ENCODE results near the gene ZNF763. TPM values are rescaled to one million over a fixed set of nuclear protein-coding genes. Genes with fewer than 3 reads are reported as not detected.
"Not testable (repeated sequence)": the region's sequence is repeated elsewhere in the genome, so short reads cannot be mapped to it uniquely, and the experiment has no call there.

The ZNF763 gene
- polyA plus RNA-seq, 3 donors = 0.79 to 2.4 (median 2.0) TPM

DNA sequence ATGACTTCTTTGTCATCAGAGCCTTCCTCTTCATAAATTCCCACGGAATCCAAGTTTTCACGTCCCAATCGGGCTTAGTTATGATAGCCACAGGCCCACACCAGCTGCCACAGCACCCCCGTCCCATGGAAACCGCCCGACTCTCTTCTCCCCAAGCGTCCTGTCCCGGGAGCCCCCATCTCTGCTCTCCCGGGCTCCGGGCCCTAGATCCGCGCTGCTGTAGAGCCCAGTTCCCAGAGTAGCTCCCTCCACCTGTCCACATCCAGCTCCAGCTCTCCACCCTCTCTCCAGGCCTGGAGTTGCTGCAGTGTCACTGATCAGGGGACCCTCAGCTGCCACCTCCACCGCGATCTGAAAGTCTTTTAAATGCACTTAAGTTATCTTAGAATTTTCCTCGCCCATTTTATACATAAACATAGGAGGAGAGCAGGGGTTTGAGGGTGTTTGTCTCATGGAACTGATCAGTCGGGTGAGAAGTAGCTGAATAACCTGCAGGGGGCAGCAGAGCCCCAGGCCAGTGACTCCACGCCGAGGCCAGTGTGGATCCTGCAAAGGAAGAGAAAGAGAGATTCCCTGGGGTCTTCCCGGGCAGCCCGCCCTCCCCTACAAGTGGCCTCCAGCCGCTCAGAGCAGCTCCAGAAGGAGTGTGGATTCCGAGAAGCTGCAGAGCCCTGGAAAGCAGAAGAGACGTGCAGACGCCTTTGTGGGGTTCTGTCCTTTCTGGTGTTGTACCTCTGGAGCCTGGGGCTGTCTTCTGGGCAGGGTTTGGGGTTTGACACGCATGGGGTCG, 1.1 kb upstream of the ZNF763 start:
- 34 to 39% (median 38%) methylated on average over 26 of the region's 26 CpGs for WGBS, 3 donors
- H3K27ac ChIP-seq (ENCODE audit: low read depth, low read length) = no peak overlapping the region

DNA sequence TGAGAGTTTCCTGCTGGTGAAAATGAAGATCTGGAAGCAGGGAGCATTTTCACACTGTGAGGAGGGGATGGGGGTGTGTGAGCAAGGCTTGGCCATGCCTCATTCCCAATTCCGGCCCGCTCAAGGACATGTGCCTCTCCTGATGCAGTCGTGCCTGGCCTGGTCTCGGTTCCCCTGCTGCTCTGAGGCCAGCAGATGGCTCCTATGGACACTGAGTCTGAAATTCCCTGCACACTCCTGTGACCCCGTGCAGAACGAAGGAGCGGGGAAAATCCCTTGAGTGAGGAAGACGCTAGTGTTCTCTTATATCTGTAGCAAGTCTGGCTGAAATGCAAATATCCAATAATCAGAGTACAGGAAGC, 363 bp upstream of the ZNF763 start:
- 2 to 6% (median 5%) methylated on average over 8 of the region's 8 CpGs for WGBS, 3 donors
- H3K27ac ChIP-seq (ENCODE audit: low read depth, low read length) = no peak overlapping the region

DNA sequence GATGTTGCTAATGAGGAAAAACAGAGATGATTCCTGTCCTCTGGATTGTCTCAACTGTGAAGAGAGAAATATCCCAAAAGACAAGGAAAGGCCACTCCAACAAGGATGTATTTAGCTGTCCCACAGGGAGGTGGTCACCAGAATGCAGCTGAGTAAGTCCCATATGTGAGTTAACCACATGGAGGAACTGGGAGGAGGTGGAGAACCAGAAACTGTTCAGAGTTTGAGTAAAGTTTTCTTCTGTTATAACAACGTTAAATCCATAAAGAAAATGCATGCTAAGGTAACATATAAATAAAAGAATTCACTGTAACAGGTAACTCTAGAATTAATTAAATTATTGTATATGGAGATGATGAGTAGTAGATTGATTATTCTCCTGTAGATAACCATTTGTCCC, 5.3 kb downstream of the ZNF763 start:
- no peak overlapping the region for H3K27ac ChIP-seq (ENCODE audit: low read depth, low read length)
- whole genome bisulfite sequencing, 3 donors = 74 to 87% (median 81%) methylated on average over 1 of the region's 1 CpG

DNA sequence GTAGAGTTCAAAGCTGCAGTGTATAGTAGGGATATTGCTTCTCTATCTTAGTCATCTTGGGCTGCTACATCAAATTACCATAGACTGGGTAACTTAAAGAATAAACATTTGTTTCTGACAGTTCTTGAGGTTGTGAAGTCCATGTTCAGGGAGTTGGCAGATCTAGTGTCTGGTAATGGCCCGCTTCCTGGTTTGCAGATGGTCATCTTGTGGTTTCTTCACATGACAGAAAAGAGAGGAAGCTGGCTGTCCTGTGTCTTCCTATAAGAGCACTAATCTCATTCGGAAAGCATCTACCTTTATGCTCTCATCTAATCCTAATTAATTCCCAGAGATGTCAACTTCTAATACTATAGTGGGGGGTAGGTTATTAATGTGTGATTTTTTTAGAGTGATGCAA, 6.2 kb downstream of the ZNF763 start:
- WGBS, 3 donors = 66 to 93% (median 74%) methylated on average over 2 of the region's 2 CpGs
- no peak overlapping the region for H3K27ac ChIP-seq (ENCODE audit: low read depth, low read length)

DNA sequence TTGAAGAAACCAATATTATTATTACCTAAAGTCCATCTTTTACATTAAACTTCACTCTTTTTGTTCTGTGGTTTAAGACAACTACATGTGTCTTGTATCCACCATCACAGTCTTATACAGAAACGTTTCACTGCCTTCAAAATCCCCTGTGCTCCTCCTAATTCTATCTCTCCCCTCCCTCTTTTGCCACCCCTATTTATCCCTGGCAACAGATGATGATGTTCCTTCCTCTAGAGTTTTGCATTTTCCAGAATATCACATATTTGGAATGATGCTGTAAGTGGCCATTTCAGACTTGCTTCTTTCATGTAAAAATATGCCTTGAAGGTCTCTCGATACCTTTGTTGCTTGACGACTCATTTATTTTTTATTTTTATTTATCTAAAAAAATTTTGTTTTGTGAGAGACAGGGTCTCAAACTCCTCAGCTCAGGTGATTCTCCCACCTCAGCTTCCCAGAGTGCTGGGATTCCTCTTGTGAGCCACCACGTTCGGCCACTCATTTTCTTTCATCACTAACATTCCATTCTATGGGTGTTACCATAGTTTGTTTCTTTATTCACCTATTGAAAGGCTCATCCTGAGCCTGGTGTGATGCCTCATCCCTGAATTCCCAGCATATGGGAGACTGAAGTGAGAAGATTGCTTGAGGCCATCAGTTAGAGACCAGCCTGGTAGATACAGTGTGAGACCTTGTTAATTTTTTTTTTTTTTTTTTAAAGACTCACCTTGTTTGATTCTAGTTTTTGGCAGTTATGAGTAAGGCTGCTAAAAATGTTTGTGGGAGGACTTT, 8.4 kb downstream of the ZNF763 start:
- H3K27ac ChIP-seq (ENCODE audit: low read depth, low read length) = no peak overlapping the region
- WGBS, 3 donors = 89 to 90% (median 90%) methylated on average over 5 of the region's 5 CpGs

DNA sequence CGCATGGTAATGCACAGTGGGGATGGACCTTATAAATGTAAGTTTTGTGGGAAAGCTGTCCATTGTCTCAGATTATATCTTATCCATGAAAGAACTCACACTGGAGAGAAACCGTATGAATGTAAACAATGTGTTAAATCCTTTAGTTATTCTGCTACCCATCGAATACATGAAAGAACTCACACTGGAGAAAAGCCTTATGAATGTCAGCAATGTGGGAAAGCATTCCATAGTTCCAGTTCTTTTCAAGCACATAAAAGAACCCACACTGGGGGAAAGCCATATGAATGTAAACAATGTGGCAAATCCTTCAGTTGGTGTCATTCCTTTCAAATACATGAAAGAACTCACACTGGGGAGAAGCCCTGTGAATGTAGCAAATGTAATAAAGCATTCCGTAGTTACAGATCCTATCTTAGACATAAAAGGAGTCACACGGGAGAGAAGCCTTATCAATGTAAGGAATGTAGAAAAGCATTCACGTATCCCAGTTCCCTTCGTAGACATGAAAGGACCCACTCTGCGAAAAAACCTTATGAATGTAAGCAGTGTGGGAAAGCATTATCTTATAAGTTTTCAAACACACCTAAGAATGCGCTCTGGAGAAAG, 13.8 kb downstream of the ZNF763 start:
- H3K27ac ChIP-seq (ENCODE audit: low read depth, low read length) = no peak overlapping the region
- 94 to 97% (median 97%) methylated on average over 9 of the region's 9 CpGs for WGBS, 3 donors

DNA sequence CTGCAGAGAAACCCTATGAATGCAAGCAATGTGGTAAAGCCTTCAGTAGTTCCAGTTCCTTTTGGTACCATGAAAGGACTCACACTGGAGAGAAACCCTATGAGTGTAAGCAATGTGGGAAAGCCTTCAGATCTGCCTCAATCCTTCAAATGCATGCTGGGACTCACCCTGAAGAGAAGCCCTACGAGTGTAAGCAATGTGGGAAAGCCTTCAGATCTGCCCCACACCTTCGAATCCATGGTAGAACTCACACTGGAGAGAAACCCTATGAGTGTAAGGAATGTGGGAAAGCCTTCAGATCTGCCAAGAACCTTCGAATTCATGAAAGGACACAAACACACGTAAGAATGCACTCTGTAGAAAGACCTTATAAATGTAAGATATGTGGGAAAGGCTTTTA, 14.7 kb downstream of the ZNF763 start:
- H3K27ac ChIP-seq (ENCODE audit: low read depth, low read length) = no peak overlapping the region
- 92 to 94% (median 93%) methylated on average over 4 of the region's 4 CpGs for WGBS, 3 donors

DNA sequence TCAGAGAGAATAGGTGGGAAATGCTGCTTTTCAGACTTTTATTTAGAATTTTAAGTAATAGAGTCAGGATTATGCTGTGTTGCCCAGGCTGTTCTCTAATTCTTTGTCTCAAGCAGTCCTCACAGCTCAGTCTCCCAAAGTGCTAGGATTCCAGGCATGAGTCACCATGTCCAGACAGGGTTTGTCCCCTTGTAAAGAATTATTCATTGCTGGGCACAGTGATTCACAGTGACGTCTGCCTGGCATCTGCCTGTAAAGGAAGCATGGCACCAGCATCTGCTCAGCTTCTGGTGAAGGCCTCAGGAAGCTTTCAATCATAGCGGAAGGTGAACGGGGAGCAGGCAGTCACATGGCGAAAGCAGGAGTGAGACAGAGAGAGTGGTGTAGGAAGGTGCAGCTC, 17.7 kb downstream of the ZNF763 start:
- WGBS, 3 donors = 88 to 92% (median 91%) methylated on average over 4 of the region's 4 CpGs
- no peak overlapping the region for H3K27ac ChIP-seq (ENCODE audit: low read depth, low read length)

DNA sequence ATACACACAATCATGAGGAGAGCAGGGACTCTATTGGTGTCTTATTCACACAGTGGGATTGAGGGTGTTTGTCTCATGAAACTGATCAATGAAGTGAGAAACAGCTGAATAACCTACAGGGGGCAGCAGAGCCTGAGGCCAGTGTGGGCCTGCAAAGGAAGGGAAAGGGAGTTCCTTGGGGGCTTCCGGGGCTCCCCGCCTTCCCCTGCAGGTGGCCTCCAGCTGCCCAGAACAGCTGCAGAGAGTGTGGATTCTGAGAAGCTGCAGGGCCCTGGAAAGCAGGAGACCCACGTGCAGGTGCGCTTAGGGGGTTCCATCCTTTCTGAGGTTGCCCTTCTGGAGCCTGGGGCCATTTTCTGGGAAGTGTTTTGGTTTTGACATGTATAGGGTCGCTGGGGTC, 20.1 kb downstream of the ZNF763 start:
- H3K27ac ChIP-seq (ENCODE audit: low read depth, low read length) = no peak overlapping the region
- WGBS, 3 donors = 27 to 36% (median 28%) methylated on average over 5 of the region's 5 CpGs

DNA sequence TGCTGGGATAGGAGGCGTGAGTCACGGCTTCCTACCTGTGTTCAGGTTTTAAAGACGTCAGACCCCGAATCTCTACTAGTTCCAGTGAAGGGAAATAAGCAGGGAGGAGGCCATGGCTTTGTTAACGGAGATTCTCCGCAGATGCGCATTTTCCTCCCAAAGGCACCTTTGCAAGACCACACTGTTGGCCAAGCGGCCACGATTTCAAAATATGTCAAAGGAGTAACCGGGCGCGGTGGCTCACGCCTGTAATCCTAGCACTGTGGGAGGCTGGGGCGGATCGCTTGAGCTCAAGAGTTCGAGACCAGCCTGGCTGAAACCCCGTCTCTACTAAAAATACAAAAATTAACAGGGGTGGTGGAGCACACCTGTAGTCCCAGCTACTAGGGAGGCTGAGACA, 21.9 kb downstream of the ZNF763 start:
- no peak overlapping the region for H3K27ac ChIP-seq (ENCODE audit: low read depth, low read length)
- 82 to 93% (median 82%) methylated on average over 17 of the region's 17 CpGs for WGBS, 3 donors

DNA sequence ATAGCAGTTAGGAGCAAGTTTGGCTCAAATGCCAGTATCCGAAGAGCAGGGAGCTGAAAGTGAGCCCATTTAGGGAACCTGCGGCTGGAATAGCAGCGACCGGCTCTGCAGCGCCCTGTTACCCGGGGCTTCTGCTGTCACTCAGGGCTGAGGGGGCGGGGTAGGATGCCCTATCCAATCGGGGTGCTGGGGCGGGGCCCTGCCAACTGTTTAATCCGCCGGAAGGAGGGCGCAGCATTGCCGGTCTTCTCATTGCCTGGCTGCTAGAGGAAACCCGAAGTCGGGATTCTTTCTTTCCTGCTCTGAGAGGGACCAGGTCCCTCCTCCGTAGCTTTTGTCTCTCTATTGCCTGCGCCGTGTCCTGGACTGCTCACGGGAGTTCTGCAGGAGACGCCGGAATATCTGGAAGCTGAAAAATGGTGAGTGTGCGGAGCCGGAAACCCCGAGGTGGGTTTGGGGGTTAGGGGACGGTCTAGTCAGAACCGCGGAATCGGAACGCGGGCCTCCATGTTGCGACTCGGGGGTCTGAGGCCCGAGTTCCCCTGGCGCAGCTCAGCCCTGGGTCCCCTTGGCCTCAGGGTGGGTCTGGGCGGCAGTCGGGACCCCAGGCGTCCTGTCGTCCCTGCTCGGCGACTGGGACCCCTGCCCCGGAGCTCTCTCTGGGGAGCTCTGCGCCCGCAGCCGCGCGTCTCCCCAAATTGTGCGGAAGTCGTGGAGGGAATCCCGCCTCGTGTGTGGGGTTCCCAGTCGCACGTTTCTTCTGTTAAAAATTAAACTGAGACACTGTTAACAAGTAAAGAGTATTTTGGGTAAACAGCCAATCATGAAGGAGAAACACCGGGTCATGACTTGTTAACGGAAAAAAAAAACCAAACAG, 22.8 kb downstream of the ZNF763 start:
- no peak overlapping the region for H3K27ac ChIP-seq (ENCODE audit: low read depth, low read length)
- 0% methylated on average over 54 of the region's 54 CpGs for WGBS, 3 donors

DNA sequence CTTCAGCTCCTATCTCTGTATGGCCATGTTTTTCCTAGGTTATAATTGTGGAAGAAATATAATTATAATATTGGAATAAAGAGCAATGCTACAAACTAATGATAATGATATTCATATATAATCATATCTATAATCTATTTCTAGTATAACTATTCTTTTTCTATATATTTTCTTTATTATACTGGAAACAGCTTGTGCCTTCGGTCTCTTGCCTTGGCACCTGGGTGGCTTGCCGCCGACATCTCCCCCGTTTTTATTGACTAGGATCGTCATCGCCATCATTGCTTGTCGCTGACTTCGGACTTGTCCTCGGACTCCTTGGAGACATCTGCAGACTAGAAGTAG, 24.2 kb downstream of the ZNF763 start:
- WGBS, 3 donors = 55 to 79% (median 76%) methylated on average over 9 of the region's 9 CpGs
- no peak overlapping the region for H3K27ac ChIP-seq (ENCODE audit: low read depth, low read length)

DNA sequence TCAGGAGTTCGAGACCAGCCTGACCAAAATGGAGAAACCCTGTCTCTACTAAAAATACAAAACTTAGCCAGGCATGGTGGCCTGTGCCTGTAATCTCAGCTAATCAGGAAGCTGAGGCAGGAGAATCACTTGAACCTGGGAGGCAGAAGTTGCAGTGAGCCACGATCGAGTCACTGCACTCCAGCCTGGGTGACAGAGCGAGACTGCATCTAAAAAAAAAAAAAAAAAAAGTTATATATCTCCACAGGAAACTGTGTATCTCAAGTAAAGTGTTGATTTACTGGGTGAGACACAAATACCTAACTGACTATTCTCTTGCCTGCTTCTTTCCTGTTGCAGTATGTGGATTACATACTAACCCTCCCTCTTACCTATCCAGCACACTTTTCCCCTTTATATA, 27.1 kb downstream of the ZNF763 start:
- 79 to 89% (median 83%) methylated on average over 4 of the region's 4 CpGs for WGBS, 3 donors
- not testable (repeated sequence) for H3K27ac ChIP-seq (ENCODE audit: low read depth, low read length)

DNA sequence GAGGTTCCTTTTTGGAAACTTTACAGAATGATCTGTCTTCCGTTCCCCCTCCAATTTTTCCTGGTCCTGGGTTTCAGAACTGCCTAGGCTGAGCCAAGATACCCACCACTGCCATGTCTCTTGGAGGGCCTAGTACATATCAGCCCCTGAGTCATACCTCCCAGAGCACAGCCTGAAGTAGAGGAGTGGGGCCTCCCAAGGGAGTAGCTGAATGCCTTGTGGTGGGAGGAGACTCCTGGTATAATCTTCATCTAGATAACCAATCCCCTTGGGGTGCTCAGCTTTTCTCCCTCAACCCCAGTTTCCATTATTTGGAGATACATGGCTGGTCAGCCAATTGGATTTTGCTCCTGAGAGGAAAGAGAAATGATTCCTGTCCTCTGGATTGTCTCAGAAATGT, 30.3 kb downstream of the ZNF763 start:
- H3K27ac ChIP-seq (ENCODE audit: low read depth, low read length) = no peak overlapping the region
- WGBS, 3 donors = 52 to 88% (median 75%) methylated on average over 1 of the region's 1 CpG

DNA sequence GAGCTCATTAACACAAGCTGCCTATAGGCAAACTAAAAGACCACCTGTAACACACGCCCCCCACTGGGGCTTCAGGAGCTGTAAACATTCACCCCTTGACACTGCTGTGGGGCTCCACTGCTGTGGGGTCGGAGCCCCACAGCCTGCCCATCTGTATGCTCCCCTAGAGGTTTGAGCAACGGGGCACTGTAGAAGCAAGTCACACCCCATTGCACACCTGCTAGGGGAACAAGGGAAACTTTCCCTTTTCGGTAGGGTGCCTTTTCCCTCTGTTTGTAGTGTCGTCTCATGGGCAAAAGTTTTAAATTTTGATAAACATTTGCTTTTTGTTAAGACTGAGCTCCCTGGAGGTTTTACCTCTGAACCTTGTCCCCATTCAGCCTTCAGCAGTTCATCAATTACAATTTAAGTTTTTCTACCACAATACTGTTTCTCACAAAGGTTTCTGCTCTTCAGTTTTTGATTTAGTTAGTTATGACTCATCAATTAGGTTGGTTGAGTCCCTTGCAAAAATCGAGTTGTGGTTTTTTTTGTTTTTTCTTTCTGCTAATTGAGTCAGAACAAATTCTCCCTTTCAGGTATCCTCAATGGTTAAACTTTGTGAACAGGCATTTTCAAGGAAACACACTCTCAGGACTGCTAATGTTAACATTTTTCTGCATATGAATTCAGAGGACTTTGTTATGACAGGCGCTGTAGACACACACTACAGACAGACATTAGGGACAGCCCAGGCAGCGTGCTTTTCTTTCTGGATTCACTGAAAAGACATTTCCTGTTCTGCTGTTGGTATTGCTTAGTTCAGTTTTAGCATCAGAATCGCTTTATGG, 35.5 kb downstream of the ZNF763 start:
- no peak overlapping the region for H3K27ac ChIP-seq (ENCODE audit: low read depth, low read length)
- WGBS, 3 donors = 82 to 86% (median 86%) methylated on average over 9 of the region's 9 CpGs

DNA sequence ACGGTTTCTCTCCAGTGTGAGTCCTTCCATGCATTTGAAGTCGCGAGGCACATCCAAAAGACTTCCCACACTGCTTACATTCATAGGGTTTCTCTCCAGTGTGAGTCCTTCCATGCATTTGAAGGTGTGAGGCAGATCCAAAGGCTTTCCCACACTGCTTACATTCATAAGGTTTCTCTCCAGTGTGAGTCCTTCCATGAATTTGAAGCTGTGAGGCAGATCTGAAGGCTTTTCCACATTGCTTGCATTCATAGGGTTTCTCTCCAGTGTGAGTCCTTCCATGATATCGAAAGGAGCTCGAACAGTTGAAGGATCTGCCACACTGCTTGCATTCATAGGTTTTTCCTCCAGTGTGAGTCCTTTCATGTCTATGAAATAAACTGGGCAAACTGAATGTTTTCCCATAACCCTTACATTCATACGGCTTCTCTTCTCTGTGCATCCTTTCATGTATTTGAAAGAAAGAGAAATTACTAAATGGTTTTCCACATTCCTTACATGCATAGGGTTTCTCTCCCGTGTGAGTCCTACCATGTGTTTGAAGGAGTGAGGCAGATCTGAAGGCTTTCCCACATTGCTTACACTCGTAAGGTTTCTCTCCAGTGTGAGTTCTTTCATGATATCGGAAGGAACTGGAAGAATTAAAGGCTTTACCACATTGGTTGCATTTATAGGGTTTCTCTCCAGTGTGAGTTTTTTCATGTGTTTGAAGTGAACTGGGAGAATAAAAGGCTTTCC, 50.3 kb downstream of the ZNF763 start:
- H3K27ac ChIP-seq (ENCODE audit: low read depth, low read length) = no peak overlapping the region
- 96 to 99% (median 98%) methylated on average over 9 of the region's 9 CpGs for WGBS, 3 donors

DNA sequence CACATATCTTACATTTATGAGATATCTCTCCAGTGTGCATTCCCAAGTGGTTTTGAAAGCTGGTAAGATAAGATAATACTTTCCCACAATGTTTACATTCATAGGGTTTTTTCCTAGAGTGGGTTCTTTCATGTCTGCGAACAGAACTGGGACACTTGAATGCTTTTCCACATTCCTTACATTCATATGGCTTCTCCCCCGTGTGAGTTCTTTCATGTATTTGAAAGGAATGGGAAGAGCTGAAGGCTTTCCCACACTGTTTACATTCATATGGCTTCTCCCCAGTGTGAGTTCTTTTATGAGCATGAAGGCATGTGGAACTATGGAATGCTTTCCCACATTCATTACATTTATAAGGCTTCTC, 50.9 kb downstream of the ZNF763 start:
- H3K27ac ChIP-seq (ENCODE audit: low read depth, low read length) = no peak overlapping the region
- WGBS, 3 donors = 72 to 90% (median 89%) methylated on average over 2 of the region's 2 CpGs
